Ascending aorta (tissue), 2 donors: ENCODE measurements around the gene ACSS3. TPM values are rescaled to one million over a fixed set of nuclear protein-coding genes. Genes with fewer than 3 reads are reported as not detected.

Source experiments
- DNase-seq, 2 donors: peaks; one replicate each; pipeline ENCODE4 v3.0.0-alpha.2; 2019; ENCODE audit warnings: low spot score in 2 of 2
- H3K27ac ChIP-seq, 2 donors: fragments of 200-600 bp; sonication (generic); one replicate each; pipeline ENCODE4 v1.5.1; 2016 to 2017; ENCODE audit warnings: mild to moderate bottlenecking in 1 of 2
- H3K27me3 ChIP-seq: fragments of 200-600 bp; sonication (generic); one replicate; pipeline ENCODE4 v1.5.1; 2017
- H3K36me3 ChIP-seq, 2 donors: fragments of 200-600 bp; sonication (generic); one replicate each; pipeline ENCODE4 v1.5.1; 2016
- H3K4me1 ChIP-seq, 2 donors: fragments of 200-600 bp; sonication (generic); one replicate each; pipeline ENCODE4 v1.5.1; 2016 to 2017; ENCODE audit warnings: mild to moderate bottlenecking in 1 of 2
- H3K4me3 ChIP-seq, 2 donors: fragments of 200-600 bp; sonication (generic); one replicate each; pipeline ENCODE4 v1.5.1; 2016 to 2017; ENCODE audit warnings: mild to moderate bottlenecking in 1 of 2
- H3K9me3 ChIP-seq, 2 donors: fragments of 200-600 bp; sonication (generic); one replicate each; pipeline ENCODE4 v1.5.1; 2016
- CTCF ChIP-seq, 3 experiments: fragments of 200-600 bp in 2 of 3; fragments of 450-650 bp in 1 of 3; sonication (generic) in 2 of 3; IDR thresholded peaks; one replicate each; pipeline ENCODE4 v1.5.1; 2016 to 2019; ENCODE audit warnings: antibody characterized with exemption in 3 of 3, mild to moderate bottlenecking in 1 of 3, moderate library complexity in 1 of 3
- intact Hi-C: fragments of 100-400 bp; cut with DNase I; formaldehyde crosslinking; loops from one replicate; pipeline ENCODE4 v1.15.1; 2023
- total RNA-seq: library from RNA; depleted of rRNA; stranded (reverse); fragments of >200 nt; gene quantifications from one replicate; pipeline ENCODE4 v1.1.0, GENCODE V29; 2016

The ACSS3 gene
- total RNA-seq, 1 donor from 2014 or later, result 11.6 TPM

DNA sequence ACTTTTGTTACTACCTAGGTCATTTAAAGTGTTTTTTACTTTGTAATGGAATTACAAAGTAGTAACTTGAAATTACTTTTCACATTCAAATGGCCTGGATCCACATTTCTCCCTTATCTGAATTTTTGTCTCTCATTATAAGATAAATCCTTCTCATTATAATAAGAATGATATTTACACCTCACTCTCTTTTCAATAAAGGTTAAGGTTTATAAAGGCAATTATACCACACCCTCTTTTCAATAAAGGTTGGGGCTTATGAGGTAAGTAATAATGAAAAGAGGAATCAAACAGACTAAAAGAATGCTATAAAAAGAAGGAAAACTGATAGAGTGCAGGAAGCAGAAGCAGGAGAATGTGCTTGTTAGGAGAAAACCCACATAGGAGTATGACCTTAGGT lies 210.8 kb downstream of the ACSS3 start:
- TF ChIP-seq CTCF (IDR thresholded peaks at IDR 0.05), result no peak
- Histone ChIP-seq H3K36me3 (no peaks in the 10 kb centered on the region), H3K9me3 (no peaks in the 10 kb centered on the region), H3K27me3 (no peaks in the 10 kb centered on the region), H3K4me3 (no peak overlapping the region), H3K27ac (no peak overlapping the region), H3K4me1 (no peaks in the 10 kb centered on the region)
- no peak for DNase-seq
- intact Hi-C loops, result no loop called here

GRCh38 chr12:81294325-81295190 lies 216.7 kb downstream of the ACSS3 start:
- no peak overlapping the region for H3K27ac ChIP-seq
- no peaks in the 10 kb centered on the region for H3K9me3 ChIP-seq
- intact Hi-C loops, result no loop called here

DNA sequence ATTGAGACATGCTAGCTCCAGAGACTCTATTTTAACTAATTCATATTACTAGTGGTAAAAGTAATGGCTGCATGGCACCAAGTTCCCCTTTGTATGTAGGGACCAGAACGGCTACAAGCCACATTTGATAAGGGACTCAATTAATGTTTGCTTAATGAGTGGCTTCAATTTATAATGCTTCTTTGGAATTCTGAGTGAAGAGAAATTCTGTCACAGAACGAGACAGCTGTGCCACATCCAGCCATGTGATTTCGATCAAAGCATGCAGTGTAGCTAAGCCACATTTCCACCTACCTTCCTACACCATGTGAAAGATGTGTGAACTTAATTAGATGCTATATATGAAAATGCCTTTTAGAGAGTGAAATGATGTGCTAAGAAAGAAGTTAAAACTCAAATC lies 217.4 kb downstream of the ACSS3 start:
- Histone ChIP-seq H3K9me3 (no peaks in the 10 kb centered on the region), H3K27me3 (no peaks in the 10 kb centered on the region), H3K4me3 (no peak overlapping the region), H3K36me3 (peaks cover 0 to 6% of the 10 kb centered on the region in 2 donors), H3K27ac (no peak overlapping the region), H3K4me1 (no peaks in the 10 kb centered on the region)
- intact Hi-C loops, result no loop called here
- DNase-seq, result no peak
- no peak for TF ChIP-seq CTCF (IDR thresholded peaks at IDR 0.05)

More at GRCh38 chr12:81294325-81295190, 216.7 kb downstream of the ACSS3 start:
- Histone ChIP-seq H3K27me3 (no peaks in the 10 kb centered on the region), H3K4me1 (no peaks in the 10 kb centered on the region), H3K4me3 (no peak overlapping the region), H3K36me3 (peaks cover 0 to 6% of the 10 kb centered on the region in 2 donors)
- TF ChIP-seq CTCF (IDR thresholded peaks at IDR 0.05), result no peak
- DNase-seq, result no peak

- no peak overlapping the region for H3K4me3 ChIP-seq
- no peak overlapping the region for H3K27ac ChIP-seq
- no peaks in the 10 kb centered on the region for H3K4me1 ChIP-seq
- TF ChIP-seq CTCF (IDR thresholded peaks at IDR 0.05), result no peak
- no peak for DNase-seq
- peaks cover 0 to 6% of the 10 kb centered on the region in 2 donors for H3K36me3 ChIP-seq
- no peaks in the 10 kb centered on the region for H3K27me3 ChIP-seq
- intact Hi-C loops, result no loop called here
- H3K9me3 ChIP-seq, result no peaks in the 10 kb centered on the region
These were observed 218.9 kb downstream of the ACSS3 start for GRCh38 chr12:81296556-81297305.

- intact Hi-C loops, result no loop called here
- Histone ChIP-seq H3K36me3 (peaks cover 0 to 6% of the 10 kb centered on the region in 2 donors), H3K4me3 (no peak overlapping the region), H3K9me3 (no peaks in the 10 kb centered on the region), H3K27ac (no peak overlapping the region), H3K4me1 (no peaks in the 10 kb centered on the region), H3K27me3 (no peaks in the 10 kb centered on the region)
- DNase-seq, result no peak
- TF ChIP-seq CTCF (IDR thresholded peaks at IDR 0.05), result no peak
These were observed 219.7 kb downstream of the ACSS3 start for GRCh38 chr12:81297601-81298000.
